Adrenal gland (tissue), 12 donors: ENCODE data around the gene LIMS2. TPM values are rescaled to one million over a fixed set of nuclear protein-coding genes. Genes with fewer than 3 reads are reported as not detected.

Experiments
- DNase-seq, 7 donors: peaks; one replicate each; pipeline ENCODE4 v3.0.0-alpha.2; 2019 to 2020
- H3K27ac ChIP-seq, 5 donors: fragments of 200-600 bp; sonication (generic) in 4 of 5; 1 replicate in 3 of 5; 2 replicates in 2 of 5; pipeline versions ENCODE4 v1.5.1 to v1.8.0; 2016 to 2020; ENCODE audit warnings: mild to moderate bottlenecking in 1 of 5
- H3K27me3 ChIP-seq: fragments of 200-600 bp; 2 replicates; pipeline ENCODE4 v1.8.0; 2021
- H3K36me3 ChIP-seq, 2 donors: fragments of 200-600 bp; replicated peaks in 1 of 2; 1 replicate in 1 of 2; 2 replicates in 1 of 2; pipeline versions ENCODE4 v1.5.1 to v1.8.0; 2018 to 2022
- H3K4me1 ChIP-seq, 2 donors: fragments of 200-600 bp; replicated peaks in 1 of 2; 1 replicate in 1 of 2; 2 replicates in 1 of 2; pipeline versions ENCODE4 v1.5.1 to v1.8.0; 2018 to 2021
- H3K4me3 ChIP-seq, 4 donors: fragments of 200-600 bp; sonication (generic) in 3 of 4; one replicate each; pipeline ENCODE4 v1.5.1; 2016 to 2018
- H3K9me3 ChIP-seq, 3 donors: fragments of 200-600 bp; sonication (generic) in 1 of 3; replicated peaks in 1 of 3; 1 replicate in 2 of 3; 2 replicates in 1 of 3; pipeline versions ENCODE4 v1.5.1 to v1.8.0; 2016 to 2021
- CTCF ChIP-seq, 6 experiments: fragments of 450-650 bp in 4 of 6; fragments of 200-600 bp in 2 of 6; sonication (generic) in 1 of 6; IDR thresholded peaks; 1 replicate in 5 of 6; 2 replicates in 1 of 6; pipeline versions ENCODE4 v1.5.1 to v1.8.0; 2016 to 2021; ENCODE audit warnings: antibody characterized with exemption in 6 of 6, mild to moderate bottlenecking in 2 of 6, moderate library complexity in 1 of 6
- POLR2A ChIP-seq, 2 donors: fragments of 450-650 bp; IDR thresholded peaks; one replicate each; pipeline ENCODE4 v1.6.1; 2017; ENCODE audit warnings: antibody characterized with exemption in 2 of 2, mild to moderate bottlenecking in 2 of 2, moderate library complexity in 1 of 2
- WGBS, 4 donors: extraction: QIAGEN DNeasy Blood & Tissue Kit in 2 of 4; methylation state at CpG; one replicate each; pipeline versions ENCODE4 v1.1.5 to v1.1.7; 2013 to 2017; 5-methylcytosine and 5-hydroxymethylcytosine counted together
- intact Hi-C, 2 donors: fragments of 100-400 bp; cut with DNase I; formaldehyde crosslinking; loops; one replicate each; pipeline versions ENCODE4 v1.14.1 to v1.15.0; 2022 to 2023
- polyA plus RNA-seq, 3 donors: library from polyadenylated mRNA; stranded (reverse); fragments of 200-250 nt in 2 of 3; fragments of 350-450 nt in 1 of 3; fragmentation: Illumina TruSeq in 1 of 3; extraction: RNeasy Lipid Tissue Mini Kit (QIAGEN cat#74804) in 1 of 3; gene quantifications; one replicate each; pipeline ENCODE4 v1.2.3, GENCODE V29; 2013 to 2014
- total RNA-seq, 9 donors: library from RNA; depleted of rRNA in 4 of 9; stranded (reverse); fragments of >200 nt in 4 of 9; fragments of 120-200 nt in 1 of 9; fragmentation: NEBNext Ultra II Directional in 1 of 9; extraction: Animal tissue kit (Norgen Biotek cat#: 25700) in 1 of 9; gene quantifications; one replicate each; pipeline versions ENCODE4 v1.1.0 to v1.2.4, GENCODE V29; 2013 to 2023
- donor health status: healthy with polysubstance abuse.
- donor health status: Bipolar disorder and iron deficiency.
- donor health status: DM: yes; HTN: yes; CAD: no.
- donor health status: DM: no; HTN: no; CAD: no.
- donor health status: DM: no; HTN: no; CAD: no.
- donor health status: DM: yes; HTN: yes; CAD: no.

LIMS2 gene
- total and polyA plus RNA-seq, 12 donors: 1.4 to 142 (median 16.1) TPM

DNA sequence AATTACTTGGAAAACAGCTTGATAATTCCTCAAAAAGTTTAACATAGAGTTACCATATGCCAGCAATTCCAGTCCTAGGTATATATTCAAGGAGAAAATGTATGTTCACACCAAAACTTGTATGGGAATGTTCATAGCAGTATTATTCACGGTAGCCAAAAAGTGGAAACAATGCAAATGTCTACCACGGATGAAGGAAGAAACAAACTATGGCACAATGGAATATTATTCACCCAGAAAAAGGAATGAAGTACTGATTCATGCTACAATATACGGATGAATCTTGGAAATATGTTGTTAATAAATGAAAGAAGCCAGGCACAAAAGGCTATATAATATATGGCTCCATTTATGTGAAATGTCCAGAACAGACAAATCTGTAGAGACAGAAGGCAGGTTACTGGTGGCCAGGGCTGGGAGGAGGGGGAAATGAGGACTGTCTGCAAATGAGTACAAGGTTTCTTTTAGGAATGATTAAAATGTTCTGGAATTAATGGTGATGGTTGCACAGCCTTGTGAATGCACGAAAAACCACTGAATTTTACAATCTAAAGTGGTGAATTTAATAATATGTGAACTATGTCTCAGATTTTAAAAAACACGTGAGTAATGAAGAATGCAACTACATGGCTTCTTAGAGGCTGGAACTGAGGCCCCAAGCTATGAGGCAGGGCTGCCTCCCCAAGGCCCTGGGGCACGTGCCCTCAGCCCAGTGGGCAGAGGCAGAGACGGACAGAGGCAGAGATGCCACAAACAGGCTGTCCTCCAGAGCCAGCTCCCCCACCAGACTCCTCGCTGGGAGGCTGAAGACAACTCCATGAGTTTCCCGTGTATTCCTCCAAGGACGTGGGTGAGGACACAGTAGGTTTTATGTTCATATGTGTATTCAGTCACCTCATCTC lies 5.0 kb downstream of the LIMS2 start:
- no peak for TF ChIP-seq CTCF (IDR thresholded peaks at IDR 0.05)
- TF ChIP-seq POLR2A (IDR thresholded peaks at IDR 0.05): no peak
- H3K27ac ChIP-seq: no peak overlapping the region
- intact Hi-C loops: no loop called here
- no peaks in the 10 kb centered on the region for H3K9me3 ChIP-seq
- H3K36me3 ChIP-seq: no peaks in the 10 kb centered on the region
- 73 to 81% (median 75%) methylated on average over 10 of the region's 10 CpGs for WGBS, 4 donors
- H3K4me3 ChIP-seq: no peak overlapping the region
- peaks cover under 1 to 7% of the 10 kb centered on the region in 2 donors for H3K4me1 ChIP-seq
- H3K27me3 ChIP-seq: peaks cover 10% of the 10 kb centered on the region
- no peak for DNase-seq

GRCh38 chr2:127669056-127669455 lies 6.3 kb downstream of the LIMS2 start:
- intact Hi-C loops: no loop called here
- Histone ChIP-seq H3K9me3 (no peaks in the 10 kb centered on the region), H3K36me3 (no peaks in the 10 kb centered on the region), H3K27me3 (peaks cover 12% of the 10 kb centered on the region), H3K27ac (no peak overlapping the region), H3K4me1 (no peaks in the 10 kb centered on the region), H3K4me3 (no peak overlapping the region)
- TF ChIP-seq POLR2A (IDR thresholded peaks at IDR 0.05) (no peak), CTCF (IDR thresholded peaks at IDR 0.05) (no peak)
- WGBS, 4 donors: 80 to 85% (median 83%) methylated on average over 7 of the region's 7 CpGs
- no peak for DNase-seq

DNA sequence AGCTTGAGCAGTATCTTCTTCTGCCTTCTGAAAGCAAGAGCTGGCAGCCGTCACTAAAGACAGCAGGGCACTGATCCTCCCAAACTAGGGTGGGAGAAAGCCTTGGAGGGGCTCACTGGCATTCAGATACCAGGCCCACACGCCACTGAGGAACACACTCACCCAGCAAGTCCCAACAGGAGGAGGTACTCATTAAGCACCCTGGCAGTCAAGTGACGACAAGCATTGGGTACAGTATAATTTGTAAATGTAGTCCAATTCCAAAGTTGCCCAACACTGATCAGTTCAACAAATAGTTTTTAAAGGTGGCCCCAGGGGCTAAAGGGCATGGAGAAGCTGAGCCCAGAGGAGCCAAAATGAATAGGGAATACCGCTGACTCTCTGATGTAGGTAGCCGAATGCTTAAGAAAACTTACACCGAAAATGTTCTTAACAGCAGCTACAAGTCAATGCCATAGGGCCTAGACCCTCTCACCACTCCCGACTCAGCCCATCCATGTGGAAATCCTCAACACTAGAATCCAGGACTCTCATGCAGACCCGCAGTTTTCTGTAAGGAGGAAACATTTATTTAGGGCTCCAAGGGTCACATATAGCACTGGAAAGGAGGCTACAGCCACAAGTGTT lies 9.9 kb downstream of the LIMS2 start:
- WGBS, 4 donors: 76 to 96% (median 87%) methylated on average over 8 of the region's 8 CpGs
- H3K27ac ChIP-seq: peak overlapping the region in 2 of 5 donors; percentile 34 to 83
- H3K27me3 ChIP-seq: peaks cover 11% of the 10 kb centered on the region
- peak in 1 of 7 donors; percentile 41 for DNase-seq
- no peaks in the 10 kb centered on the region for H3K9me3 ChIP-seq
- no peaks in the 10 kb centered on the region for H3K36me3 ChIP-seq
- H3K4me1 ChIP-seq: no peaks in the 10 kb centered on the region
- intact Hi-C loops: no loop called here
- TF ChIP-seq POLR2A (IDR thresholded peaks at IDR 0.05) (no peak), CTCF (IDR thresholded peaks at IDR 0.05) (no peak)
- no peak overlapping the region for H3K4me3 ChIP-seq

DNA sequence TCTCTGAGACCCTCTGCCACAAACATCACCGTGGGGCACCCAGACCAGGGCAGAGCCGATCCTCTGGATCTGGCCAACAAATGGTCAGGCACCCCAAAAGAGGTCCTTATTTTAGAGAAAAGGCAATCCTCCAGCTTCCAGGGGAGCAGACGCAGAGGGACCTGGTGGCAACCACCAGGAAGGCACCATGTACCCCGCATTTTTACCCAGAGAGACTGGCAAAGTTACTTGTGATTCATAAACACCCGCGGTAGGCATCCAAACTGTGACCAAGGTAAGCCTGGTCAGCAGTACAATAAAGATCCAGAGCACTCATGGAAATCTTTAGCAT lies 10.5 kb downstream of the LIMS2 start:
- Histone ChIP-seq H3K4me3 (peak overlapping the region in 1 of 4 donors; percentile 42), H3K36me3 (no peaks in the 10 kb centered on the region), H3K27me3 (peaks cover 11% of the 10 kb centered on the region), H3K9me3 (no peaks in the 10 kb centered on the region), H3K4me1 (no peaks in the 10 kb centered on the region), H3K27ac (peak overlapping the region in 2 of 5 donors; percentile 34 to 83)
- TF ChIP-seq POLR2A (IDR thresholded peaks at IDR 0.05): no peak
- TF ChIP-seq CTCF (IDR thresholded peaks at IDR 0.05): no peak
- 89 to 97% (median 94%) methylated on average over 4 to 6 of the region's 6 CpGs for WGBS, 4 donors
- DNase-seq: no peak
- intact Hi-C loops: no loop called here
